Measurements from ENCODE around the gene KIAA0753.

DNA sequence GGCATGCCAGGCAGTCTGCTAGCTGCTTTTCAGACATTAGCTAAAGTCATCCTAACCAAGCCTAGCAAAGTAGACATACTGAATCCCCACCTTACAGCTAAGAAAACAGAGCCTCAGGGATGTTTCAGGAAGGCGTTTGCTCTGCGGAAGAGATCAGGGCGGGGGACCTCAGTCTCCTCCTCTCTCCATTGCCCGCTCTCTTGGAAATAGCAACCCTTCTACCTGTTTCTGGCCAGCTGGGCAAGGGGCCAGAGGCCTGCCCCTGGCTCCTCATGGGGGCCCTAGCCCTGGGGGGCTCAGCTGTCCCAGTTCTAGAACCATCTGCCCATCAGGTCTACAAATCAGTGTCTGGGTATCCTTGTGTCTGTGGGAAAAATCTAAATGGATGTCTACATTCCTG, 98.6 kb downstream of the KIAA0753 start:
- TF ChIP-seq POLR2A (IDR thresholded peaks at IDR 0.05; ENCODE audit: extremely low read depth, insufficient read length): no peak
- TF ChIP-seq, protein P1, sequence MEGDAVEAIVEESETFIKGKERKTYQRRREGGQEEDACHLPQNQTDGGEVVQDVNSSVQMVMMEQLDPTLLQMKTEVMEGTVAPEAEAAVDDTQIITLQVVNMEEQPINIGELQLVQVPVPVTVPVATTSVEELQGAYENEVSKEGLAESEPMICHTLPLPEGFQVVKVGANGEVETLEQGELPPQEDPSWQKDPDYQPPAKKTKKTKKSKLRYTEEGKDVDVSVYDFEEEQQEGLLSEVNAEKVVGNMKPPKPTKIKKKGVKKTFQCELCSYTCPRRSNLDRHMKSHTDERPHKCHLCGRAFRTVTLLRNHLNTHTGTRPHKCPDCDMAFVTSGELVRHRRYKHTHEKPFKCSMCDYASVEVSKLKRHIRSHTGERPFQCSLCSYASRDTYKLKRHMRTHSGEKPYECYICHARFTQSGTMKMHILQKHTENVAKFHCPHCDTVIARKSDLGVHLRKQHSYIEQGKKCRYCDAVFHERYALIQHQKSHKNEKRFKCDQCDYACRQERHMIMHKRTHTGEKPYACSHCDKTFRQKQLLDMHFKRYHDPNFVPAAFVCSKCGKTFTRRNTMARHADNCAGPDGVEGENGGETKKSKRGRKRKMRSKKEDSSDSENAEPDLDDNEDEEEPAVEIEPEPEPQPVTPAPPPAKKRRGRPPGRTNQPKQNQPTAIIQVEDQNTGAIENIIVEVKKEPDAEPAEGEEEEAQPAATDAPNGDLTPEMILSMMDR (IDR thresholded peaks at IDR 0.05; ENCODE audit: low read depth, low read length): no peak

Measured in NB4 (cell line).